Epithelial cell of umbilical artery (primary cell): ENCODE results near the gene KIF21B. TPM values are rescaled to one million over a fixed set of nuclear protein-coding genes. Genes with fewer than 3 reads are reported as not detected.

Experiments used
- total RNA-seq: library from RNA; depleted of rRNA; stranded (reverse); fragments of >200 nt; gene quantifications from 2 replicates; pipeline ENCODE4 v1.2.3, GENCODE V29; 2014

The KIF21B gene
- total RNA-seq, result 0.65 and 1.1 TPM in 2 replicates

GRCh38 chr1:201023517-201023902 is at the start of gene KIF21B:
KIF21B (minus strand) TSS chr1:201023714; CDS start chr1:201023383, 331 bp downstream.

Other genes with a start within 250 kb of the KIF21B start
- gene GPR25, start 150.7 kb downstream of the KIF21B start, total RNA-seq, result not detected in 2 replicates
- gene INAVA, start 128.8 kb downstream of the KIF21B start, total RNA-seq, result not detected in 2 replicates
- gene CACNA1S, start 88.7 kb upstream of the KIF21B start, total RNA-seq, result not detected in 2 replicates
- gene ASCL5, start 103.5 kb upstream of the KIF21B start, total RNA-seq, result not detected in 2 replicates
- gene TMEM9, start 130.8 kb upstream of the KIF21B start, total RNA-seq, result 66.9 and 75.5 TPM in 2 replicates
- under 0.01 and 0.15 TPM in 2 replicates for gene IGFN1, start 167.1 kb upstream of the KIF21B start, total RNA-seq